HepG2 (cell line): Measurements from ENCODE around the gene ARID3C. TPM values are rescaled to one million over a fixed set of nuclear protein-coding genes. Genes with fewer than 3 reads are reported as not detected.
A peak's percentile ranks its signal among the peaks of the same experiment; 100 is the strongest.

ENCODE experiments used
- ADNP ChIP-seq: sonication (generic); formaldehyde crosslinking; IDR thresholded peaks from 2 replicates; pipeline ENCODE4 v1.4.0; 2020; ENCODE audit warnings: missing genetic modification reagents
- FOXK2 ChIP-seq: fragments of 450-650 bp; IDR thresholded peaks from 2 replicates; pipeline ENCODE4 v1.6.1; 2016
- KDM2A ChIP-seq: sonication (generic); formaldehyde crosslinking; IDR thresholded peaks from 2 replicates; pipeline ENCODE4 v1.4.0; 2020; ENCODE audit warnings: low read depth, missing genetic modification reagents, borderline replicate concordance
- MEIS1 ChIP-seq: sonication (generic); formaldehyde crosslinking; IDR thresholded peaks from 2 replicates; pipeline ENCODE4 v1.9.0; 2021; ENCODE audit warnings: mild to moderate bottlenecking, missing genetic modification reagents, moderate library complexity, borderline replicate concordance
- MTA1 ChIP-seq: sonication (generic); formaldehyde crosslinking; IDR thresholded peaks from 2 replicates; pipeline ENCODE4 v1.4.0; 2020; ENCODE audit warnings: missing genetic modification reagents, mild to moderate bottlenecking, borderline replicate concordance
- RARA ChIP-seq: IDR thresholded peaks from 2 replicates; pipeline ENCODE4 v1.6.1; 2016; ENCODE audit warnings: missing genetic modification reagents, missing compliant biosample characterization
- SMC3 ChIP-seq: IDR thresholded peaks from 2 replicates; pipeline ENCODE4 v1.6.1; 2011; ENCODE audit warnings: low read length, improper control_type of control experiment
- ZNF20 ChIP-seq: sonication (generic); formaldehyde crosslinking; IDR thresholded peaks from 2 replicates; pipeline ENCODE4 v1.4.0; 2020; ENCODE audit warnings: mild to moderate bottlenecking, moderate library complexity, missing genetic modification reagents
- ZNF33B ChIP-seq: sonication (generic); formaldehyde crosslinking; IDR thresholded peaks from 2 replicates; pipeline ENCODE4 v1.5.1; 2020; ENCODE audit warnings: mild to moderate bottlenecking, missing genetic modification reagents
- ZNF660 ChIP-seq: sonication (generic); formaldehyde crosslinking; IDR thresholded peaks from 2 replicates; pipeline ENCODE4 v1.5.1; 2020; ENCODE audit warnings: mild to moderate bottlenecking, low read depth, missing genetic modification reagents, borderline replicate concordance
- polyA plus RNA-seq, 8 experiments: library from polyadenylated mRNA; depleted of rRNA in 3 of 8; stranded (reverse) in 7 of 8; unstranded in 1 of 8; fragments of >200 nt; fragmentation: Illumina TruSeq in 4 of 8; extraction: Trizol in 4 of 8; gene quantifications; 2 replicates each; pipeline versions ENCODE4 v1.2.1 to v1.2.3, GENCODE V29; 2011 to 2016; ENCODE audit warnings: low read depth in 4 of 8, missing spikeins in 1 of 8, mixed read lengths in 1 of 8; ENCODE audit not compliant: insufficient read depth in 1 of 8
- total RNA-seq, 5 experiments: library from RNA; depleted of rRNA; stranded (reverse); fragments of >200 nt; fragmentation: Illumina TruSeq; extraction: Trizol; gene quantifications; 2 replicates each; pipeline ENCODE4 v1.2.3, GENCODE V29; 2016; ENCODE audit warnings: low read depth in 1 of 5
- TF ChIP-seq, protein P1 (sequence below): sonication (generic); formaldehyde crosslinking; IDR thresholded peaks from 2 replicates; pipeline ENCODE4 v1.9.0; 2021; ENCODE audit warnings: mild to moderate bottlenecking, missing genetic modification reagents
- TF ChIP-seq, protein P2 (sequence below): sonication (generic); formaldehyde crosslinking; IDR thresholded peaks from 2 replicates; pipeline ENCODE4 v1.4.0; 2020; ENCODE audit warnings: missing genetic modification reagents
- TF ChIP-seq, protein P3 (sequence below): sonication (generic); formaldehyde crosslinking; IDR thresholded peaks from 2 replicates; pipeline ENCODE4 v1.8.1; 2023; ENCODE audit warnings: mild to moderate bottlenecking, inconsistent platforms, moderate library complexity, missing genetic modification reagents, borderline replicate concordance
- TF ChIP-seq, protein P4 (sequence below): sonication (generic); formaldehyde crosslinking; IDR thresholded peaks from 2 replicates; pipeline ENCODE4 v1.8.1; 2022; ENCODE audit warnings: mild to moderate bottlenecking, missing genetic modification reagents
- TF ChIP-seq, protein P5 (sequence below): sonication (generic); formaldehyde crosslinking; IDR thresholded peaks from 2 replicates; pipeline ENCODE4 v1.4.0; 2020; ENCODE audit warnings: missing genetic modification reagents

Gene ARID3C
- total and polyA plus RNA-seq, 2 of the 13 experiments (the other 11 are each of a cell fraction or from before 2014, with no cell fraction given), result not detected

DNA sequence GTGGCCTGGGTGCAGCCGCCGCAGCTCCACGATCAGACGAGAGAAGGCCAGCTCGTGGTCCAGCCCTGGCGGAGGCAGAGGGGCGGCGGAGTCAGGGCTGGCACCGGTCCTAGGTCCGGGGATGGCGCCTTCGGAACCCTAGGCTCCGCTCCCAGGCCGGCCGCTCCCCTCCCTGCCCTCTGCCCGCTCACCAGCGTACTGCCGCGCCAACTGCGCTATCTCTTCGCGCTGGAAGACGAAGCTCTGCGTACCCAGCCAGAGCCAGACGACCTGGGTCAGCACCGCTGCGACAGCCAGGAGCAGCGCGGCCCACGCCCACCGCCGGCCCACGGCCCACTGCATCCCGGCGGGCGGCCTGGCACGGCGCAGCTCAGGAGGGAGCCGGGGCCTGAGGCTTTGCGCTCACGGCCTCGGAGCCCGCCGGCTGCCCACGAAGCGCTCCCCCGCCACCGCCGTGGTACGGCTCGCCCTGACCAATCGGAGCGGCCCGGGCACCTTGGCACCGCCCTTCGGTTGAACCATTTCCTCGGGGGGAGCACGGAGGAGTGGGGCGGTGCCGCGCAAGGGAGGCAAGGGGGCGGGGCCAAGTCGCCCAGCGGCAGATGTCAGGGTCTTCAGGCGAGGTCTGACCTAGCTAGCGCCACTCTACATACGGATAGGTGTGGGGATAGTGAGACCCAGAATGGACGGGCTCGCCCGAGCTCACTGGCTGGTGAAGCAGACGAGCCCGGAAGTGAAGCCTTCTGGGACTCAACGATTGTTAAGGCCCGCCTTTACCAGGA is 8.7 kb upstream of the ARID3C start, which contains the start of gene SIGMAR1 (continued):
- no peak; the same call in 1 of the 2 replicates for TF ChIP-seq MEIS1 (CRISPR knock-in tag)
- TF ChIP-seq, protein P1, sequence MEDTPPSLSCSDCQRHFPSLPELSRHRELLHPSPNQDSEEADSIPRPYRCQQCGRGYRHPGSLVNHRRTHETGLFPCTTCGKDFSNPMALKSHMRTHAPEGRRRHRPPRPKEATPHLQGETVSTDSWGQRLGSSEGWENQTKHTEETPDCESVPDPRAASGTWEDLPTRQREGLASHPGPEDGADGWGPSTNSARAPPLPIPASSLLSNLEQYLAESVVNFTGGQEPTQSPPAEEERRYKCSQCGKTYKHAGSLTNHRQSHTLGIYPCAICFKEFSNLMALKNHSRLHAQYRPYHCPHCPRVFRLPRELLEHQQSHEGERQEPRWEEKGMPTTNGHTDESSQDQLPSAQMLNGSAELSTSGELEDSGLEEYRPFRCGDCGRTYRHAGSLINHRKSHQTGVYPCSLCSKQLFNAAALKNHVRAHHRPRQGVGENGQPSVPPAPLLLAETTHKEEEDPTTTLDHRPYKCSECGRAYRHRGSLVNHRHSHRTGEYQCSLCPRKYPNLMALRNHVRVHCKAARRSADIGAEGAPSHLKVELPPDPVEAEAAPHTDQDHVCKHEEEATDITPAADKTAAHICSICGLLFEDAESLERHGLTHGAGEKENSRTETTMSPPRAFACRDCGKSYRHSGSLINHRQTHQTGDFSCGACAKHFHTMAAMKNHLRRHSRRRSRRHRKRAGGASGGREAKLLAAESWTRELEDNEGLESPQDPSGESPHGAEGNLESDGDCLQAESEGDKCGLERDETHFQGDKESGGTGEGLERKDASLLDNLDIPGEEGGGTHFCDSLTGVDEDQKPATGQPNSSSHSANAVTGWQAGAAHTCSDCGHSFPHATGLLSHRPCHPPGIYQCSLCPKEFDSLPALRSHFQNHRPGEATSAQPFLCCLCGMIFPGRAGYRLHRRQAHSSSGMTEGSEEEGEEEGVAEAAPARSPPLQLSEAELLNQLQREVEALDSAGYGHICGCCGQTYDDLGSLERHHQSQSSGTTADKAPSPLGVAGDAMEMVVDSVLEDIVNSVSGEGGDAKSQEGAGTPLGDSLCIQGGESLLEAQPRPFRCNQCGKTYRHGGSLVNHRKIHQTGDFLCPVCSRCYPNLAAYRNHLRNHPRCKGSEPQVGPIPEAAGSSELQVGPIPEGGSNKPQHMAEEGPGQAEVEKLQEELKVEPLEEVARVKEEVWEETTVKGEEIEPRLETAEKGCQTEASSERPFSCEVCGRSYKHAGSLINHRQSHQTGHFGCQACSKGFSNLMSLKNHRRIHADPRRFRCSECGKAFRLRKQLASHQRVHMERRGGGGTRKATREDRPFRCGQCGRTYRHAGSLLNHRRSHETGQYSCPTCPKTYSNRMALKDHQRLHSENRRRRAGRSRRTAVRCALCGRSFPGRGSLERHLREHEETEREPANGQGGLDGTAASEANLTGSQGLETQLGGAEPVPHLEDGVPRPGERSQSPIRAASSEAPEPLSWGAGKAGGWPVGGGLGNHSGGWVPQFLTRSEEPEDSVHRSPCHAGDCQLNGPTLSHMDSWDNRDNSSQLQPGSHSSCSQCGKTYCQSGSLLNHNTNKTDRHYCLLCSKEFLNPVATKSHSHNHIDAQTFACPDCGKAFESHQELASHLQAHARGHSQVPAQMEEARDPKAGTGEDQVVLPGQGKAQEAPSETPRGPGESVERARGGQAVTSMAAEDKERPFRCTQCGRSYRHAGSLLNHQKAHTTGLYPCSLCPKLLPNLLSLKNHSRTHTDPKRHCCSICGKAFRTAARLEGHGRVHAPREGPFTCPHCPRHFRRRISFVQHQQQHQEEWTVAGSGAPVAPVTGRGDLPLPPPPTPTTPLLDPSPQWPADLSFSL (CRISPR knock-in tag), result no peak
- TF ChIP-seq ZNF20 (CRISPR knock-in tag), result no peak
- TF ChIP-seq RARA (CRISPR knock-in tag), result peak; percentile 38; the same call in 1 of the 2 replicates
- TF ChIP-seq, protein P2, sequence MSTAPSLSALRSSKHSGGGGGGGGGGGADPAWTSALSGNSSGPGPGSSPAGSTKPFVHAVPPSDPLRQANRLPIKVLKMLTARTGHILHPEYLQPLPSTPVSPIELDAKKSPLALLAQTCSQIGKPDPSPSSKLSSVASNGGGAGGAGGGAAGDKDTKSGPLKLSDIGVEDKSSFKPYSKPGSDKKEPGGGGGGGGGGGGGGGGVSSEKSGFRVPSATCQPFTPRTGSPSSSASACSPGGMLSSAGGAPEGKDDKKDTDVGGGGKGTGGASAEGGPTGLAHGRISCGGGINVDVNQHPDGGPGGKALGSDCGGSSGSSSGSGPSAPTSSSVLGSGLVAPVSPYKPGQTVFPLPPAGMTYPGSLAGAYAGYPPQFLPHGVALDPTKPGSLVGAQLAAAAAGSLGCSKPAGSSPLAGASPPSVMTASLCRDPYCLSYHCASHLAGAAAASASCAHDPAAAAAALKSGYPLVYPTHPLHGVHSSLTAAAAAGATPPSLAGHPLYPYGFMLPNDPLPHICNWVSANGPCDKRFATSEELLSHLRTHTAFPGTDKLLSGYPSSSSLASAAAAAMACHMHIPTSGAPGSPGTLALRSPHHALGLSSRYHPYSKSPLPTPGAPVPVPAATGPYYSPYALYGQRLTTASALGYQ (CRISPR knock-in tag), result no peak
- TF ChIP-seq ZNF33B, result peak; percentile 92
- TF ChIP-seq KDM2A (CRISPR knock-in tag), result peak; percentile 90
- TF ChIP-seq, protein P3, sequence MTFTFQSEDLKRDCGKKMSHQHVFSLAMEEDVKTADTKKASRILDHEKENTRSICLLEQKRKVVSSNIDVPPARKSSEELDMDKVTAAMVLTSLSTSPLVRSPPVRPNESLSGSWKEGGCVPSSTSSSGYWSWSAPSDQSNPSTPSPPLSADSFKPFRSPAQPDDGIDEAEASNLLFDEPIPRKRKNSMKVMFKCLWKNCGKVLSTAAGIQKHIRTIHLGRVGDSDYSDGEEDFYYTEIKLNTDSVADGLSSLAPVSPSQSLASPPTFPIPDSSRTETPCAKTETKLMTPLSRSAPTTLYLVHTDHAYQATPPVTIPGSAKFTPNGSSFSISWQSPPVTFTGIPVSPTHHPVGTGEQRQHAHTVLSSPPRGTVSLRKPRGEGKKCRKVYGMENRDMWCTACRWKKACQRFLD (CRISPR knock-in tag), result 0 out of 2 replicates have a peak, but pooled peaks have one; percentile 64
- TF ChIP-seq MTA1 (CRISPR knock-in tag), result peak; percentile 38; the same call in 1 of the 2 replicates
- TF ChIP-seq, protein P4, sequence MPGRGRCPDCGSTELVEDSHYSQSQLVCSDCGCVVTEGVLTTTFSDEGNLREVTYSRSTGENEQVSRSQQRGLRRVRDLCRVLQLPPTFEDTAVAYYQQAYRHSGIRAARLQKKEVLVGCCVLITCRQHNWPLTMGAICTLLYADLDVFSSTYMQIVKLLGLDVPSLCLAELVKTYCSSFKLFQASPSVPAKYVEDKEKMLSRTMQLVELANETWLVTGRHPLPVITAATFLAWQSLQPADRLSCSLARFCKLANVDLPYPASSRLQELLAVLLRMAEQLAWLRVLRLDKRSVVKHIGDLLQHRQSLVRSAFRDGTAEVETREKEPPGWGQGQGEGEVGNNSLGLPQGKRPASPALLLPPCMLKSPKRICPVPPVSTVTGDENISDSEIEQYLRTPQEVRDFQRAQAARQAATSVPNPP (CRISPR knock-in tag), result peak; percentile 82
- peak; percentile 66; the same call in 1 of the 2 replicates for TF ChIP-seq FOXK2
- TF ChIP-seq, protein P5, sequence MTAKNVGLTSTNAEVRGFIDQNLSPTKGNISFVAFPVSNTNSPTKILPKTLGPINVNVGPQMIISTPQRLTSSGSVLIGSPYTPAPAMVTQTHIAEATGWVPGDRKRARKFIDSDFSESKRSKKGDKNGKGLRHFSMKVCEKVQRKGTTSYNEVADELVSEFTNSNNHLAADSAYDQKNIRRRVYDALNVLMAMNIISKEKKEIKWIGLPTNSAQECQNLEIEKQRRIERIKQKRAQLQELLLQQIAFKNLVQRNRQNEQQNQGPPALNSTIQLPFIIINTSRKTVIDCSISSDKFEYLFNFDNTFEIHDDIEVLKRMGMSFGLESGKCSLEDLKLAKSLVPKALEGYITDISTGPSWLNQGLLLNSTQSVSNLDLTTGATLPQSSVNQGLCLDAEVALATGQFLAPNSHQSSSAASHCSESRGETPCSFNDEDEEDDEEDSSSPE (CRISPR knock-in tag), result peak; percentile 86
- TF ChIP-seq ZNF660 (CRISPR knock-in tag), result no peak
- TF ChIP-seq ADNP (CRISPR knock-in tag), result no peak
- no peak for TF ChIP-seq SMC3
